Measurements from ENCODE around the gene RASA2.

The RASA2 gene

DNA sequence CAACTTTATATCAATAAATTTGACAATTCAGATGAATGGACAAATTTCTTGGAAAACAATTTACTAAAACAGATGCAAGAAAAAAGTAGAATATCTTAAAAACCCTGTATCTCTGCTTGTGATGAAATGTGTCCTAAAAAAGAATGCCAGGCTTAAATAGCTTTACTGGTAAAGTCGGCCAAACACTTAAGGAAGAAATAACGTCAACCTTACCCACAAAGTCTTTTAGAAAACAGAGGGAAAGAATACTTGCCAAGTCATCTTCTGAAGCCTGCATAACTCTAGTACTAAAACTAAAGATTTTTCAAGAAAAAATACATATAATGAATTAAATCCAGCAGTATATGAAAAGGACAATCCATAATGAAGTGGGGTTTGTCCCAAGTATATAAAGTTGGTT is 111.1 kb downstream of the RASA2 start:
- TF ChIP-seq CTCF (IDR thresholded peaks at IDR 0.05; ENCODE audit: low read depth, low read length): no peak
- DNase-seq (ENCODE audit: extremely low read depth, low read depth): no peak

DNA sequence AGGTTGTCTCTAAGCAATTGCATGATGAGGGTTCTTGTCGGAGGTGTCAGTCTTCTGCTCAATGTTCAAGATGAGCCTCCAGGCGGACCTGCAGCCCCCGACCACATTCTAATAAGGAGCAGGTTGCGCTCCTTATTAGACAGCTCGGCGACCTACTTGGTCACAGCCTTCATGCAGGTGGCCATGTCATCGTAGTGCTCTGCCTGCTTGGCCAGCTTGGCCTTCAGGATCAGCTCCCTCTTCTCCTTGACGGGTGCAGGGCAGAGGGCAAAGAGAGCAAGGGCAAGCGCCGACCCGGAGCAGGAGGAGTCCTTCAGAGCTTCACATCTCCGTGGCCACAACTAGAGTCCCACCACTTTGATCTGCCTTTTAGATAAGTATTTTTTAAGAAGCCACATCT is 113.5 kb downstream of the RASA2 start:
- no peak for TF ChIP-seq CTCF (IDR thresholded peaks at IDR 0.05; ENCODE audit: low read depth, low read length)

GRCh38 chr3:141602706-141603105 is 115.9 kb downstream of the RASA2 start:
- DNase-seq (ENCODE audit: extremely low read depth, low read depth): no peak
- TF ChIP-seq CTCF (IDR thresholded peaks at IDR 0.05; ENCODE audit: low read depth, low read length): no peak

More for the DNA sequence above, 113.5 kb downstream of the RASA2 start:
- no peak for DNase-seq (ENCODE audit: extremely low read depth, low read depth)

GRCh38 chr3:141603473-141604035 is 116.7 kb downstream of the RASA2 start:
- DNase-seq (ENCODE audit: extremely low read depth, low read depth): no peak
- no peak for TF ChIP-seq CTCF (IDR thresholded peaks at IDR 0.05; ENCODE audit: low read depth, low read length)

GRCh38 chr3:141605883-141606282 is 119.1 kb downstream of the RASA2 start:
- no peak for TF ChIP-seq CTCF (IDR thresholded peaks at IDR 0.05; ENCODE audit: low read depth, low read length)
- DNase-seq (ENCODE audit: extremely low read depth, low read depth): no peak

GRCh38 chr3:141608438-141608837 is 121.6 kb downstream of the RASA2 start:
- no peak for TF ChIP-seq CTCF (IDR thresholded peaks at IDR 0.05; ENCODE audit: low read depth, low read length)
- no peak for DNase-seq (ENCODE audit: extremely low read depth, low read depth)

DNA sequence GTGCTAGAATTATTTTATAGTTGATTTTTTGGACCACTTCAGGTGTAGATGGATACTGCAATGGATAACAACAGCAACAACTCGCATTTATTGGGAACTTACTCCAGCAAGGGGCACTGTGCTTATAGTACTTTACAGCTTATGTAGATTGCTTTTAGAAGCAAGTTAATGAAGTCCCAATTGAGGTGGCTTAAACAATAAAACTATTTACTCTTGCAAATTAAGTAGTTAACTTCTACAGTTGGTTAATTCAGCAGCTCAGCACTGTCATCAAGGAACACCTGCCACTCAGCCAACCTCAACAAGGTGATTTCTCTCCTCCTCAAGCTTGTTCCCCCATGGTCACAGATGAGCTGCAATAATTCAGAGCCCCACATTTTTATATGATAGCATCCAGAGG is 124.1 kb downstream of the RASA2 start:
- no peak for DNase-seq (ENCODE audit: extremely low read depth, low read depth)
- TF ChIP-seq CTCF (IDR thresholded peaks at IDR 0.05; ENCODE audit: low read depth, low read length): no peak
